K562 (cell line): ENCODE measurements around the gene DIP2C. TPM values are rescaled to one million over a fixed set of nuclear protein-coding genes. Genes with fewer than 3 reads are reported as not detected.

ENCODE experiments used
- ATAC-seq: fragments of 200-7000 bp; cut with Tn5 transposase; 3 replicates; pipeline ENCODE4 v1.9.1; 2020; ENCODE audit warnings: moderate library complexity
- BruUV-seq: library from RNA; stranded (reverse); fragments of 400-500 nt; replicated peaks from 2 replicates; lab custom pipeline; 2021; lab: Mats Ljungman, UMichigan
- CTCF ChIA-PET: fragments of 300-600 bp; formaldehyde crosslinking; extraction: SDS; loops from one replicate; lab custom pipeline; 2021; ENCODE audit warnings: low intra/inter-chr PET ratio; lab: Yijun Ruan, JAX
- POLR2A ChIA-PET: fragments of 300-600, 350-650 bp; sonication (Branson Sonifier 250); formaldehyde crosslinking; extraction: SDS; loops from one replicate; lab custom pipeline; 2021; ENCODE audit warnings: antibody characterized with exemption, inconsistent platforms; lab: Yijun Ruan, JAX
- DNase-seq, 4 experiments: peaks; one replicate each; pipeline versions ENCODE4 v3.0.0 to v3.0.0-alpha.2; 2011 to 2018; ENCODE audit warnings: low spot score in 3 of 4, mixed read lengths in 3 of 4; ENCODE audit errors: extremely low read depth in 1 of 4
- FAIRE-seq: peaks from 2 replicates; lab custom pipeline; 2011; peaks lifted over from hg19 to GRCh38; lab: Jason Lieb, UNC
- H2AFZ ChIP-seq: 2 replicates; pipeline ENCODE4 v1.6.0; 2011; ENCODE audit warnings: low read depth, low read length, control low read depth, inconsistent platforms
- H3K27ac ChIP-seq: fragments of 200-600 bp; 3 replicates; pipeline ENCODE4 v1.8.0; 2011; ENCODE audit warnings: low read depth, mild to moderate bottlenecking, control low read depth, inconsistent platforms, low read length, moderate library complexity, mixed read lengths; ENCODE audit errors: extremely low read depth
- H3K27me3 ChIP-seq, 2 experiments: fragments of 300-600 bp in 1 of 2; 2 replicates in 1 of 2; 3 replicates in 1 of 2; pipeline versions ENCODE4 v1.6.0 to v1.8.0; 2011; ENCODE audit warnings: inconsistent platforms in 2 of 2, low read length in 2 of 2, mild to moderate bottlenecking in 1 of 2, mixed read lengths in 1 of 2, moderate library complexity in 1 of 2; ENCODE audit not compliant: control insufficient read depth in 2 of 2, insufficient read depth in 2 of 2
- H3K36me3 ChIP-seq: fragments of 300-600 bp; 3 replicates; pipeline ENCODE4 v1.8.0; 2011; ENCODE audit warnings: mild to moderate bottlenecking, low read length, inconsistent platforms; ENCODE audit not compliant: control insufficient read depth, insufficient read depth
- H3K4me1 ChIP-seq, 2 experiments: fragments of 200-600 bp in 1 of 2; replicated peaks in 1 of 2; 2 replicates in 1 of 2; 3 replicates in 1 of 2; pipeline versions ENCODE4 v1.5.1 to v1.8.0; 2011; ENCODE audit warnings: inconsistent platforms in 2 of 2, low read length in 2 of 2, mild to moderate bottlenecking in 1 of 2, mixed read lengths in 1 of 2, moderate library complexity in 1 of 2; ENCODE audit not compliant: control insufficient read depth in 2 of 2, insufficient read depth in 2 of 2
- H3K4me2 ChIP-seq: 2 replicates; pipeline ENCODE4 v1.6.1; 2011; ENCODE audit warnings: low read length, control low read depth, inconsistent platforms, mixed read lengths; ENCODE audit not compliant: insufficient read depth
- H3K4me3 ChIP-seq: fragments of 200-600 bp; sonication (generic), shearing (Covaris generic); 2 replicates; pipeline ENCODE4 v1.5.1; 2016; ENCODE audit warnings: control low read depth, inconsistent platforms
- H3K79me2 ChIP-seq: fragments of 200-600 bp; 3 replicates; pipeline ENCODE4 v1.8.0; 2011; ENCODE audit warnings: low read length, inconsistent platforms; ENCODE audit not compliant: control insufficient read depth, insufficient read depth
- H3K9ac ChIP-seq, 2 experiments: 2 replicates each; pipeline versions ENCODE4 v1.6.0 to v1.6.1; 2011; ENCODE audit warnings: low read depth in 2 of 2, low read length in 2 of 2, control low read depth in 1 of 2, inconsistent platforms in 1 of 2, mild to moderate bottlenecking in 1 of 2, mixed read lengths in 1 of 2; ENCODE audit not compliant: insufficient read depth in 1 of 2
- H3K9me1 ChIP-seq: one replicate; pipeline ENCODE4 v1.6.0; 2011; ENCODE audit warnings: inconsistent platforms, mild to moderate bottlenecking, low read length, moderate library complexity; ENCODE audit not compliant: control insufficient read depth, insufficient read depth
- H3K9me3 ChIP-seq: replicated peaks from 2 replicates; pipeline ENCODE4 v1.5.1; 2011; ENCODE audit warnings: low read depth, low read length, inconsistent platforms; ENCODE audit not compliant: control insufficient read depth, insufficient read depth
- H4K20me1 ChIP-seq: replicated peaks from 2 replicates; pipeline ENCODE4 v1.6.1; 2011; ENCODE audit warnings: low read length, inconsistent platforms, mixed read lengths; ENCODE audit not compliant: control insufficient read depth, insufficient read depth
- CREB5 ChIP-seq: fragments of 250-450 bp; sonication (Bioruptor Pico); IDR thresholded peaks from 2 replicates; pipeline ENCODE4 v1.5.0; 2020; ENCODE audit warnings: mild to moderate bottlenecking
- FOXM1 ChIP-seq, 2 experiments: fragments of 450-650 bp in 1 of 2; sonication (generic) in 1 of 2; formaldehyde crosslinking in 1 of 2; IDR thresholded peaks; 2 replicates each; pipeline versions ENCODE4 v1.6.1 to v1.9.0; 2017 to 2022; ENCODE audit warnings: low read depth in 2 of 2, mild to moderate bottlenecking in 2 of 2, missing genetic modification reagents in 1 of 2, moderate library complexity in 1 of 2
- ILK ChIP-seq: fragments of 450-650 bp; IDR thresholded peaks from 2 replicates; pipeline ENCODE4 v1.6.1; 2016; ENCODE audit warnings: missing genetic modification characterization, low read depth, mild to moderate bottlenecking, missing compliant biosample characterization, moderate library complexity, borderline replicate concordance
- JUND ChIP-seq, 2 experiments: IDR thresholded peaks; 2 replicates in 1 of 2; 3 replicates in 1 of 2; pipeline ENCODE4 v1.6.1; 2011; ENCODE audit warnings: borderline replicate concordance in 2 of 2, low read depth in 2 of 2, low read length in 2 of 2, improper control_type of control experiment in 1 of 2, missing biosample characterization in 1 of 2, missing genetic modification characterization in 1 of 2, missing genetic modification reagents in 1 of 2
- KAT2B ChIP-seq: IDR thresholded peaks from one replicate; pipeline ENCODE4 v1.6.1; 2012; ENCODE audit warnings: low read depth, mild to moderate bottlenecking, control low read depth, inconsistent platforms, low read length, moderate library complexity
- MTA1 ChIP-seq: fragments of 450-650 bp; IDR thresholded peaks from 2 replicates; pipeline ENCODE4 v1.6.1; 2017; ENCODE audit warnings: borderline replicate concordance
- RBBP5 ChIP-seq: fragments of 200-600 bp; sonication (generic); IDR thresholded peaks from 2 replicates; pipeline ENCODE4 v1.6.1; 2012; ENCODE audit warnings: borderline replicate concordance, mild to moderate bottlenecking, low read length, control low read depth, inconsistent platforms; ENCODE audit not compliant: insufficient read depth, poor library complexity, severe bottlenecking
- SLC30A9 ChIP-seq: fragments of 250-450 bp; sonication (Bioruptor Pico); IDR thresholded peaks from 2 replicates; pipeline ENCODE4 v1.8.0; 2022; ENCODE audit warnings: mild to moderate bottlenecking, moderate library complexity
- ZBTB11 ChIP-seq, 3 experiments: fragments of 200-800 bp in 1 of 3; fragments of 250-450 bp in 1 of 3; fragments of 450-650 bp in 1 of 3; sonication (Bioruptor Pico) in 1 of 3; sonication (Bioruptor generic) in 1 of 3; formaldehyde crosslinking in 1 of 3; IDR thresholded peaks; 2 replicates each; pipeline versions ENCODE4 v1.6.1 to v1.8.0; 2016 to 2022; ENCODE audit warnings: mild to moderate bottlenecking in 2 of 3, missing genetic modification characterization in 2 of 3, missing compliant biosample characterization in 1 of 3, moderate library complexity in 1 of 3
- ZNF830 ChIP-seq: fragments of 250-450 bp; sonication (Bioruptor Pico); IDR thresholded peaks from 2 replicates; pipeline ENCODE4 v1.5.0; 2021; ENCODE audit warnings: mild to moderate bottlenecking
- WGBS: fragments of 100-300 bp; shearing (Covaris generic); methylation state at CpG from one replicate; pipeline ENCODE4 v1.1.6; 2016; ENCODE audit warnings: low coverage, mixed read lengths; ENCODE audit not compliant: insufficient coverage; ENCODE audit errors: missing lambda C conversion rate; 5-methylcytosine and 5-hydroxymethylcytosine counted together
- in situ Hi-C: fragments of 300-500 bp; cut with MboI; formaldehyde crosslinking; loops from 4 replicates; pipeline ENCODE4 v1.15.0; 2018; ENCODE audit warnings: inconsistent platforms, mixed read lengths
- intact Hi-C: fragments of 100-400 bp; cut with micrococcal nuclease; formaldehyde crosslinking; loops from 2 replicates; pipeline ENCODE4 v1.14.2; 2022
- polyA plus RNA-seq, 8 experiments: library from polyadenylated mRNA; depleted of rRNA in 4 of 8; stranded (reverse) in 5 of 8; unstranded in 3 of 8; fragments of >200 nt; fragmentation: Nextera tagmentation in 2 of 8; fragmentation: Illumina TruSeq in 1 of 8; extraction: Ambion mirVana in 2 of 8; extraction: Trizol in 1 of 8; gene quantifications; 2 replicates each; pipeline versions ENCODE4 v1.2.1 to v1.2.3, GENCODE V29; 2011 to 2014; ENCODE audit warnings: inconsistent platforms in 1 of 8, missing spikeins in 1 of 8
- total RNA-seq, 7 experiments: library from RNA; depleted of rRNA in 6 of 7; stranded (reverse); fragments of >200 nt in 6 of 7; fragmentation: Illumina TruSeq in 2 of 7; extraction: Trizol in 2 of 7; gene quantifications; 2 replicates each; pipeline versions ENCODE4 v1.2.1 to v1.2.3, GENCODE V29; 2011 to 2021; ENCODE audit warnings: low replicate concordance in 1 of 7
- TF ChIP-seq, protein P1 (sequence below): fragments of 250-450 bp; sonication (Bioruptor Pico); IDR thresholded peaks from 2 replicates; pipeline ENCODE4 v1.9.0; 2021; ENCODE audit warnings: mild to moderate bottlenecking

Gene DIP2C
- total and polyA plus RNA-seq, 9 of the 15 experiments (the other 6 are each of a cell fraction or from before 2014, with no cell fraction given) = 0.01 TPM; not detected in 8

GRCh38 chr10:549391-549790 lies 140.1 kb downstream of the DIP2C start (continued):
- TF ChIP-seq ZBTB11 (CRISPR knock-in tag; IDR thresholded peaks at IDR 0.05) = no peak
- no peak for TF ChIP-seq JUND (IDR thresholded peaks at IDR 0.05; ENCODE audit: borderline replicate concordance, low read depth, low read length)
- TF ChIP-seq JUND (tag; IDR thresholded peaks at IDR 0.05; ENCODE audit: borderline replicate concordance, low read depth, low read length) = no peak
- TF ChIP-seq RBBP5 = no peak

DNA sequence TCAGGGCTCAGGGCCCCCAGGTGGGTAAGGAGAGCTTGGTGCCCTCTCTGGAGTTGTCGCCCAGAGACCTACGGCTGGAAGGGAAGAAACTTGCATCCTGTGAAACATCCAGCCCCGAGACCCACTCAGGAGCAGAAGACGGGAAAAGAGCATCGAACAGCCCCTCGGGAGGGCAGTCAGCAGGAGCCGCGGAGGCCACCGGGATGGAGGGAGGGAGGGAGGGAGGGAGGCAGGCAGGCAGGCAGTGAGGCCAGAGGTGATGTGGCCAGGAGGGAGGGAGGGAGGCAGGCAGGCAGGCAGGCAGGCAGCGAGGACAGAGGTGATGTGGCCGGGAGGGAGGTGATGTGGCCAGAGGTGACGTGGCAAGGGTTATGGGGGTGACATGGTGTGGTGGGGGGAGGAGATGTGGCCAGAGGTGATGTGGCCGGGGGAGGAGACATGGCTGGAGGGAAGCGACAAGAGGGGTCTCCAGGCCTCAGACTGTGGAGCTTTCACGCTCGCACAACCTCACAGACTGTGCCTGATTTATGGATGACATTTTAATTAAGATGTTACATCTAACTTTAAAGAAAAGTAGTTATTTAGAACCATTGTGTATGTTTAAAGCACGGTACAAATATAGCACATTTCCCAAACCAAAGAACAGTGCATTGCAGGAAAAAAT lies 141.1 kb downstream of the DIP2C start:
- no peak for ATAC-seq
- no peak for FAIRE-seq
- intact Hi-C loops = no loop called here
- CTCF ChIA-PET = no interaction called here
- Histone ChIP-seq H3K9me1 (no peaks in the 10 kb centered on the region), H3K4me2 (no peak overlapping the region), H3K9ac (no peak overlapping the region), H4K20me1 (peaks cover 4% of the 10 kb centered on the region; the same call in 1 of the 2 replicates), H2AFZ (no peak overlapping the region), H3K4me1 (no peaks in the 10 kb centered on the region; a peak in 1 of 5 replicates), H3K9me3 (no peaks in the 10 kb centered on the region), H3K27ac (no peak overlapping the region), H3K27me3 (peaks cover 4 to 43% of the 10 kb centered on the region in 2 experiments), H3K4me3 (no peak overlapping the region), H3K36me3 (no peaks in the 10 kb centered on the region), H3K79me2 (no peaks in the 10 kb centered on the region)
- POLR2A ChIA-PET = interaction anchor here (0.7 to 1.6 kb wide), 2 partner anchors 8 to 11 kb away, joined by 3 to 4 read pairs; no protein-coding TSS in a partner anchor
- DNase-seq = no peak
- BruUV-seq = no TSS peak
- in situ Hi-C loops = no loop called here
- WGBS = 2% methylated on average over 9 of the region's 17 CpGs
- TF ChIP-seq FOXM1 (IDR thresholded peaks at IDR 0.05; ENCODE audit: low read depth) (no peak), FOXM1 (CRISPR knock-in tag; IDR thresholded peaks at IDR 0.05; ENCODE audit: low read depth) (no peak), SLC30A9 (no peak), ZNF830 (CRISPR knock-in tag) (no peak), KAT2B (no peak), CREB5 (CRISPR knock-in tag) (no peak), MTA1 (no peak), ILK (no peak)
- TF ChIP-seq, protein P1, sequence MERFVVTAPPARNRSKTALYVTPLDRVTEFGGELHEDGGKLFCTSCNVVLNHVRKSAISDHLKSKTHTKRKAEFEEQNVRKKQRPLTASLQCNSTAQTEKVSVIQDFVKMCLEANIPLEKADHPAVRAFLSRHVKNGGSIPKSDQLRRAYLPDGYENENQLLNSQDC = no peak
